Adrenal gland (tissue), 12 donors: ENCODE results near the gene HINT2. TPM values are rescaled to one million over a fixed set of nuclear protein-coding genes. Genes with fewer than 3 reads are reported as not detected.

ENCODE experiments used
- DNase-seq, 7 donors: peaks; one replicate each; pipeline ENCODE4 v3.0.0-alpha.2; 2019 to 2020
- H3K27ac ChIP-seq, 5 donors: fragments of 200-600 bp; sonication (generic) in 4 of 5; 1 replicate in 3 of 5; 2 replicates in 2 of 5; pipeline versions ENCODE4 v1.5.1 to v1.8.0; 2016 to 2020; ENCODE audit warnings: mild to moderate bottlenecking in 1 of 5
- H3K27me3 ChIP-seq: fragments of 200-600 bp; 2 replicates; pipeline ENCODE4 v1.8.0; 2021
- H3K36me3 ChIP-seq, 2 donors: fragments of 200-600 bp; replicated peaks in 1 of 2; 1 replicate in 1 of 2; 2 replicates in 1 of 2; pipeline versions ENCODE4 v1.5.1 to v1.8.0; 2018 to 2022
- H3K4me1 ChIP-seq, 2 donors: fragments of 200-600 bp; replicated peaks in 1 of 2; 1 replicate in 1 of 2; 2 replicates in 1 of 2; pipeline versions ENCODE4 v1.5.1 to v1.8.0; 2018 to 2021
- H3K4me3 ChIP-seq, 4 donors: fragments of 200-600 bp; sonication (generic) in 3 of 4; one replicate each; pipeline ENCODE4 v1.5.1; 2016 to 2018
- H3K9me3 ChIP-seq, 3 donors: fragments of 200-600 bp; sonication (generic) in 1 of 3; replicated peaks in 1 of 3; 1 replicate in 2 of 3; 2 replicates in 1 of 3; pipeline versions ENCODE4 v1.5.1 to v1.8.0; 2016 to 2021
- POLR2A ChIP-seq, 2 donors: fragments of 450-650 bp; IDR thresholded peaks; one replicate each; pipeline ENCODE4 v1.6.1; 2017; ENCODE audit warnings: antibody characterized with exemption in 2 of 2, mild to moderate bottlenecking in 2 of 2, moderate library complexity in 1 of 2
- WGBS, 4 donors: extraction: QIAGEN DNeasy Blood & Tissue Kit in 2 of 4; methylation state at CpG; one replicate each; pipeline versions ENCODE4 v1.1.5 to v1.1.7; 2013 to 2017; 5-methylcytosine and 5-hydroxymethylcytosine counted together
- intact Hi-C, 2 donors: fragments of 100-400 bp; cut with DNase I; formaldehyde crosslinking; loops; one replicate each; pipeline versions ENCODE4 v1.14.1 to v1.15.0; 2022 to 2023
- polyA plus RNA-seq, 3 donors: library from polyadenylated mRNA; stranded (reverse); fragments of 200-250 nt in 2 of 3; fragments of 350-450 nt in 1 of 3; fragmentation: Illumina TruSeq in 1 of 3; extraction: RNeasy Lipid Tissue Mini Kit (QIAGEN cat#74804) in 1 of 3; gene quantifications; one replicate each; pipeline ENCODE4 v1.2.3, GENCODE V29; 2013 to 2014
- total RNA-seq, 9 donors: library from RNA; depleted of rRNA in 4 of 9; stranded (reverse); fragments of >200 nt in 4 of 9; fragments of 120-200 nt in 1 of 9; fragmentation: NEBNext Ultra II Directional in 1 of 9; extraction: Animal tissue kit (Norgen Biotek cat#: 25700) in 1 of 9; gene quantifications; one replicate each; pipeline versions ENCODE4 v1.1.0 to v1.2.4, GENCODE V29; 2013 to 2023
- TF ChIP-seq, protein P1 (sequence below), 6 experiments: fragments of 450-650 bp in 4 of 6; fragments of 200-600 bp in 2 of 6; sonication (generic) in 1 of 6; IDR thresholded peaks; 1 replicate in 5 of 6; 2 replicates in 1 of 6; pipeline versions ENCODE4 v1.5.1 to v1.8.0; 2016 to 2021; ENCODE audit warnings: antibody characterized with exemption in 6 of 6, mild to moderate bottlenecking in 2 of 6, moderate library complexity in 1 of 6
- donor health status: healthy with polysubstance abuse.
- donor health status: Bipolar disorder and iron deficiency.
- donor health status: DM: yes; HTN: yes; CAD: no.
- donor health status: DM: no; HTN: no; CAD: no.
- donor health status: DM: no; HTN: no; CAD: no.
- donor health status: DM: yes; HTN: yes; CAD: no.

The HINT2 gene
- total and polyA plus RNA-seq, 12 donors, result 27.6 to 199 (median 82.9) TPM

DNA sequence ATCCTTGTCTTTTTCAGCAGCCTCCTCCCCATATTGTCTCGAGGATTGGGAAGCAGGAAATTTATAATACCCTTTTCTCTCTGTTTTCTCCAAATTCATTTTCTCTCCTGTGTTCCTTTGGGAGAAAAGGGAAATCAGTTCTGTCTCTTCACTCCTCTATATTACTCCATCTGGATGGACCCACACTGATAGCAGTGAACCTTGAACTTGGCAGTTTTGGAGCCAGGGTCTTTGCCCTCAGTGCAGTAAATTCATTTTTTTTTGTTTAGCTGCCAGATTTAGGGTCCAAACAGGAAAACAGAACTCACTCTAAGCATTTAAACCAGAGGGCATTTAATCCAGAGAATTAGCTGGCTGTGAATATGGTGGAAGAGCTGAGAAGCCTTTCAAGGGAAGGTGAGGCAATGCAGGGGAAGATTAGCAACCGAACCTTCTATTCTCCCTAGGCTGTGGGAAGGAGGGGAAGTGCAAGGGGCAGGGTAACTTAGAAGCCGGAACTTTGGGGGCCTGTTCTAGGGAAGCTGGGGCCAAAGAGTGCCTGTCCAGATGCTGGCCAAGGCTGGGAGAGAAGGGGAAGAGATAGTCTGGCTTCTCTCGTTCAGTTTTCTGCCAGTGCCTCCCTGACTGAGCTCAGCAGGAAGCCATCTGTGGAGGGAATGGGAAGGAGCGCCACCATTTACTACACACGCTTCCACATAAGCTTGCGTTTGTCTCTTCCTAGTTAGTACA, 39.8 kb downstream of the HINT2 start:
- WGBS, 4 donors, result 58 to 63% (median 61%) methylated on average over 7 of the region's 7 CpGs
- H3K27me3 ChIP-seq, result no peaks in the 10 kb centered on the region
- TF ChIP-seq POLR2A (IDR thresholded peaks at IDR 0.05), result no peak
- TF ChIP-seq, protein P1, sequence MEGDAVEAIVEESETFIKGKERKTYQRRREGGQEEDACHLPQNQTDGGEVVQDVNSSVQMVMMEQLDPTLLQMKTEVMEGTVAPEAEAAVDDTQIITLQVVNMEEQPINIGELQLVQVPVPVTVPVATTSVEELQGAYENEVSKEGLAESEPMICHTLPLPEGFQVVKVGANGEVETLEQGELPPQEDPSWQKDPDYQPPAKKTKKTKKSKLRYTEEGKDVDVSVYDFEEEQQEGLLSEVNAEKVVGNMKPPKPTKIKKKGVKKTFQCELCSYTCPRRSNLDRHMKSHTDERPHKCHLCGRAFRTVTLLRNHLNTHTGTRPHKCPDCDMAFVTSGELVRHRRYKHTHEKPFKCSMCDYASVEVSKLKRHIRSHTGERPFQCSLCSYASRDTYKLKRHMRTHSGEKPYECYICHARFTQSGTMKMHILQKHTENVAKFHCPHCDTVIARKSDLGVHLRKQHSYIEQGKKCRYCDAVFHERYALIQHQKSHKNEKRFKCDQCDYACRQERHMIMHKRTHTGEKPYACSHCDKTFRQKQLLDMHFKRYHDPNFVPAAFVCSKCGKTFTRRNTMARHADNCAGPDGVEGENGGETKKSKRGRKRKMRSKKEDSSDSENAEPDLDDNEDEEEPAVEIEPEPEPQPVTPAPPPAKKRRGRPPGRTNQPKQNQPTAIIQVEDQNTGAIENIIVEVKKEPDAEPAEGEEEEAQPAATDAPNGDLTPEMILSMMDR (IDR thresholded peaks at IDR 0.05), result no peak
- intact Hi-C loops, result no loop called here
- DNase-seq, result peak in 4 of 7 donors; percentile 31 to 43 (median 38)
- H3K36me3 ChIP-seq, result no peaks in the 10 kb centered on the region
- H3K4me3 ChIP-seq, result no peak overlapping the region
- H3K4me1 ChIP-seq, result peaks cover 18 to 32% of the 10 kb centered on the region in 2 donors
- no peaks in the 10 kb centered on the region for H3K9me3 ChIP-seq
- peak overlapping the region in 3 of 5 donors; percentile 28 to 53 (median 28) for H3K27ac ChIP-seq

DNA sequence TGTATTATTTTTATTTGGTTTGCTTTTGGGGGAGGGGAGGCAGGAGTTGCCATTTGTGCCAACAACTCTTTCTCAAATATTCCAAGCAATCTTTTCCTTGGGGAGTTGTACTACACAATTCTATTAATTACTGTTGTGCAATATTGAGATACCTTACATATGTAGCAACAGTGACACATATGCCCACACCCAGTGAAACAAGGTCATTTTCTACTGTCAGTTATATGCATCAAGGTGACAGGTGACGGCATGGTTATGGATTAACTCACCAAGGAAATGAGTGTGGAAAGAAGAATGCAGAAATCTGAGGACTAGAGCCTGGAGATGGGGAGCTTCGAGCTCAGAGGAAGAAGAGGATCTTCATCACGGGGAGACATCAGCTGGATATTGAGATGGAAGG, 42.9 kb downstream of the HINT2 start:
- no peaks in the 10 kb centered on the region for H3K36me3 ChIP-seq
- no peak overlapping the region for H3K4me3 ChIP-seq

DNA sequence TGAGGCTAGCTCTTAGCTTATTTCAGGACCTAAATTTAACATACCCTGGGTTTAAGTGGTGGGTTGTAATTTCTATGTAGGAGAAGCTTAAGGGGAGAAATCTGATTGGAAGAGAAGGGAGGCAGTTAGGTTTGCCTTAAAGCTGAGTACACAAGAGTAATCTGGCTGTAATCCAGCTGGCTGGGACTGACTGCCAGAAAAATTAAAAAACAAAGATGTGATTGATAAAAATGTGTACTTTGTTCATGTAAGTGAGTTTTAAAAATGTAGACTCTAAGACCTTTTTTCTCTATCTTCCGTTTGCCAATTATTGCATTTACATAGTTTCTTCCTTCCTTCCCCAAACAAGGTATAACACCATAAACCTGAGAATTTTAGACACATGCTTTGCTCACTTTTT, 43.3 kb downstream of the HINT2 start:
- peaks cover 18 to 32% of the 10 kb centered on the region in 2 donors for H3K4me1 ChIP-seq
- H3K27ac ChIP-seq, result peak overlapping the region; percentile 5 to 68 (median 27)
- WGBS, 4 donors, result 12 to 24% (median 19%) methylated on average over 1 of the region's 1 CpG
- intact Hi-C loops, result no loop called here
- H3K9me3 ChIP-seq, result no peaks in the 10 kb centered on the region
- no peaks in the 10 kb centered on the region for H3K27me3 ChIP-seq
- TF ChIP-seq POLR2A (IDR thresholded peaks at IDR 0.05), result no peak
- TF ChIP-seq, protein P1 (IDR thresholded peaks at IDR 0.05), result no peak
- peak in 3 of 7 donors; percentile 35 to 66 (median 55) for DNase-seq
- no peaks in the 10 kb centered on the region for H3K36me3 ChIP-seq
- H3K4me3 ChIP-seq, result no peak overlapping the region

More for the DNA sequence above, 42.9 kb downstream of the HINT2 start:
- Histone ChIP-seq H3K4me1 (peaks cover 18 to 32% of the 10 kb centered on the region in 2 donors), H3K27ac (peak overlapping the region in 2 of 5 donors; percentile 5 to 68), H3K27me3 (no peaks in the 10 kb centered on the region), H3K9me3 (no peaks in the 10 kb centered on the region)
- TF ChIP-seq, protein P1 (IDR thresholded peaks at IDR 0.05), result no peak
- TF ChIP-seq POLR2A (IDR thresholded peaks at IDR 0.05), result no peak
- no peak for DNase-seq
- intact Hi-C loops, result no loop called here
- WGBS, 4 donors, result 68 to 81% (median 74%) methylated on average over 3 of the region's 3 CpGs

DNA sequence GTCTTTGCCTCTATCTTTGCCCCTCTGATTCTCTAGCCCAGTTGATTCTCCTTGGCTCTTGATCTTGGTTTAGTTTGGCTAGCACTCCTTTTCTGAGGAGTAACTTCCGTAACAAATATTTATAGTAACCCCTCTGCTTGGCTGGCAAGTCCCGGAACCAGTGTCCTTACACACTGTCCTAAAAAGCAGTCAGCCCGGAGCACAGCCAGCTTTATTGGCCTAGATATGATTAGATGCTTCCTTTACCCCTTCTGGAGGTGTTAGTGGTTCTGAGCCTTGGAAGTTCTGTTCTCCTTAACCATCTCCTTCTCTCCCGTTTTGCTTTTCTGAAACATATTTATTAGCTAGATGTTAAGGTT, 43.8 kb downstream of the HINT2 start:
- Histone ChIP-seq H3K4me1 (peaks cover 18 to 29% of the 10 kb centered on the region in 2 donors), H3K36me3 (no peaks in the 10 kb centered on the region), H3K9me3 (no peaks in the 10 kb centered on the region), H3K27ac (peak overlapping the region; percentile 5 to 68 (median 27)), H3K27me3 (no peaks in the 10 kb centered on the region), H3K4me3 (no peak overlapping the region)
- intact Hi-C loops, result no loop called here
- 3 to 8% (median 7%) methylated on average over 4 of the region's 4 CpGs for WGBS, 4 donors
- peak in 6 of 7 donors; percentile 44 to 83 (median 54) for DNase-seq
- TF ChIP-seq, protein P1 (IDR thresholded peaks at IDR 0.05), result no peak
- no peak for TF ChIP-seq POLR2A (IDR thresholded peaks at IDR 0.05)
